H9 (cell line): ENCODE results near the gene UTS2R. TPM values are rescaled to one million over a fixed set of nuclear protein-coding genes. Genes with fewer than 3 reads are reported as not detected.

Experiments
- DNase-seq: peaks from one replicate; pipeline ENCODE4 v3.0.0-alpha.2; 2017
- H2AFZ ChIP-seq: one replicate; pipeline ENCODE4 v1.6.1; 2013; ENCODE audit warnings: mild to moderate bottlenecking, low read length, control low read depth, moderate library complexity
- H2AK5ac ChIP-seq: 2 replicates; pipeline ENCODE4 v1.6.1; 2013; ENCODE audit warnings: low read length, control low read depth, mixed read lengths; ENCODE audit not compliant: insufficient read length
- H2BK120ac ChIP-seq: one replicate; pipeline ENCODE4 v1.6.1; 2013; ENCODE audit warnings: low read depth, mild to moderate bottlenecking, low read length, control low read depth, inconsistent platforms; ENCODE audit not compliant: poor library complexity, severe bottlenecking
- H2BK12ac ChIP-seq: 2 replicates; pipeline ENCODE4 v1.6.1; 2013; ENCODE audit warnings: low read length, control low read depth, mixed read lengths, low read depth; ENCODE audit not compliant: insufficient read length
- H2BK15ac ChIP-seq: 2 replicates; pipeline ENCODE4 v1.6.1; 2013; ENCODE audit warnings: low read depth, low read length, control low read depth
- H2BK20ac ChIP-seq: one replicate; pipeline ENCODE4 v1.6.1; 2013; ENCODE audit warnings: low read depth, mild to moderate bottlenecking, low read length, control low read depth, inconsistent platforms; ENCODE audit not compliant: poor library complexity, severe bottlenecking
- H2BK5ac ChIP-seq: 2 replicates; pipeline ENCODE4 v1.6.1; 2013; ENCODE audit warnings: low read length, control low read depth, mixed read lengths; ENCODE audit not compliant: insufficient read length
- H3K14ac ChIP-seq: 2 replicates; pipeline ENCODE4 v1.6.1; 2013; ENCODE audit warnings: low read length, control low read depth; ENCODE audit not compliant: insufficient read depth
- H3K18ac ChIP-seq: 2 replicates; pipeline ENCODE4 v1.6.1; 2013; ENCODE audit warnings: low read depth, mild to moderate bottlenecking, mixed read lengths, low read length, control low read depth; ENCODE audit not compliant: insufficient read length
- H3K23ac ChIP-seq: 2 replicates; pipeline ENCODE4 v1.6.1; 2013; ENCODE audit warnings: low read length, control low read depth, mixed read lengths, low read depth; ENCODE audit not compliant: insufficient read length
- H3K23me2 ChIP-seq: 2 replicates; pipeline ENCODE4 v1.6.1; 2013; ENCODE audit warnings: low read depth, mild to moderate bottlenecking, mixed read lengths, low read length, control low read depth; ENCODE audit not compliant: insufficient read length, poor library complexity, severe bottlenecking
- H3K27ac ChIP-seq: 2 replicates; pipeline ENCODE4 v1.5.1; 2013; ENCODE audit warnings: low read length, control low read depth, mixed read lengths, low read depth; ENCODE audit not compliant: insufficient read length
- H3K27me3 ChIP-seq: 2 replicates; pipeline ENCODE4 v1.6.1; 2013; ENCODE audit warnings: low read length, control low read depth, inconsistent platforms; ENCODE audit not compliant: insufficient read depth
- H3K4ac ChIP-seq: 2 replicates; pipeline ENCODE4 v1.6.1; 2013; ENCODE audit warnings: low read depth, mild to moderate bottlenecking, control low read depth, inconsistent platforms, low read length, moderate library complexity
- H3K4me1 ChIP-seq: 2 replicates; pipeline ENCODE4 v1.6.1; 2013; ENCODE audit warnings: low read length, control low read depth, inconsistent platforms; ENCODE audit not compliant: insufficient read depth
- H3K4me2 ChIP-seq: 2 replicates; pipeline ENCODE4 v1.6.1; 2013; ENCODE audit warnings: low read length, control low read depth, mixed read lengths; ENCODE audit not compliant: insufficient read length, insufficient read depth
- H3K56ac ChIP-seq: 2 replicates; pipeline ENCODE4 v1.6.1; 2013; ENCODE audit warnings: low read depth, mild to moderate bottlenecking, mixed read lengths, low read length, control low read depth; ENCODE audit not compliant: insufficient read length
- H3K79me1 ChIP-seq: 2 replicates; pipeline ENCODE4 v1.6.1; 2013; ENCODE audit warnings: low read depth, mild to moderate bottlenecking, moderate library complexity, low read length, control low read depth, inconsistent platforms; ENCODE audit not compliant: insufficient read depth, poor library complexity, severe bottlenecking
- H3K79me2 ChIP-seq: 2 replicates; pipeline ENCODE4 v1.6.1; 2013; ENCODE audit warnings: low read length, control low read depth, inconsistent platforms; ENCODE audit not compliant: insufficient read depth
- H3K9ac ChIP-seq: 2 replicates; pipeline ENCODE4 v1.6.1; 2013; ENCODE audit warnings: low read length, control low read depth, mixed read lengths; ENCODE audit not compliant: insufficient read length; ENCODE audit errors: extremely low read depth
- H3K9me3 ChIP-seq: one replicate; pipeline ENCODE4 v1.6.1; 2013; ENCODE audit warnings: low read depth, low read length, inconsistent platforms; ENCODE audit not compliant: control insufficient read depth
- H3T11ph ChIP-seq: one replicate; pipeline ENCODE4 v1.6.1; 2013; ENCODE audit warnings: mild to moderate bottlenecking, low read length, control low read depth, inconsistent platforms
- H4K20me1 ChIP-seq: one replicate; pipeline ENCODE4 v1.6.1; 2013; ENCODE audit not compliant: control insufficient read depth, insufficient read length, insufficient read depth
- H4K5ac ChIP-seq: 2 replicates; pipeline ENCODE4 v1.6.1; 2013; ENCODE audit warnings: low read depth, mild to moderate bottlenecking, mixed read lengths, low read length, control low read depth; ENCODE audit not compliant: insufficient read length
- H4K8ac ChIP-seq: replicated peaks from 2 replicates; pipeline ENCODE4 v1.6.1; 2013; ENCODE audit warnings: low read length, control low read depth, mixed read lengths, low read depth; ENCODE audit not compliant: insufficient read length
- H4K91ac ChIP-seq: 2 replicates; pipeline ENCODE4 v1.6.1; 2013; ENCODE audit warnings: low read depth, mild to moderate bottlenecking, moderate library complexity, mixed read lengths, low read length, control low read depth; ENCODE audit not compliant: insufficient read length
- H3K27ac Mint-ChIP-seq, 3 experiments: 2 replicates in 2 of 3; 3 replicates in 1 of 3; pipeline ENCODE4 v1.8.0; 2020 to 2021; ENCODE audit warnings: mixed read lengths in 3 of 3, mild to moderate bottlenecking in 1 of 3, moderate library complexity in 1 of 3
- H3K27me3 Mint-ChIP-seq: 2 replicates; pipeline ENCODE4 v1.8.0; 2021; ENCODE audit warnings: low read depth, mild to moderate bottlenecking, moderate library complexity, mixed read lengths
- H3K36me3 Mint-ChIP-seq, 3 experiments: 2 replicates in 2 of 3; 3 replicates in 1 of 3; pipeline ENCODE4 v1.8.0; 2020 to 2021; ENCODE audit warnings: low read depth in 3 of 3, mixed read lengths in 3 of 3; ENCODE audit not compliant: insufficient read depth in 1 of 3
- H3K4me1 Mint-ChIP-seq, 2 experiments: 2 replicates each; pipeline ENCODE4 v1.8.0; 2020; ENCODE audit warnings: mixed read lengths in 2 of 2
- H3K4me3 Mint-ChIP-seq, 2 experiments: 2 replicates in 1 of 2; 3 replicates in 1 of 2; pipeline ENCODE4 v1.8.0; 2020 to 2021; ENCODE audit warnings: mild to moderate bottlenecking in 2 of 2, mixed read lengths in 2 of 2, moderate library complexity in 1 of 2
- H3K9me3 Mint-ChIP-seq, 2 experiments: 2 replicates in 1 of 2; 3 replicates in 1 of 2; pipeline ENCODE4 v1.8.0; 2020; ENCODE audit warnings: mild to moderate bottlenecking in 2 of 2, mixed read lengths in 2 of 2, moderate library complexity in 1 of 2
- CTCF ChIP-seq: fragments of 200-600 bp; sonication (generic); conservative IDR thresholded peaks from 3 replicates; pipeline ENCODE4 v1.8.0; 2021; ENCODE audit warnings: antibody characterized with exemption, mild to moderate bottlenecking
- WGBS: extraction: QIAGEN DNeasy Blood & Tissue Kit; methylation state at CpG from one replicate; pipeline ENCODE4 v1.1.7; 2013; ENCODE audit warnings: missing lambda C conversion rate, low lambda C conversion rate, mixed read lengths; ENCODE audit not compliant: insufficient read length; ENCODE audit errors: extremely low coverage; 5-methylcytosine and 5-hydroxymethylcytosine counted together
- total RNA-seq: library from RNA; stranded (reverse); gene quantifications from 2 replicates; pipeline ENCODE4 v1.2.1, GENCODE V29; 2021

The UTS2R gene
- total RNA-seq, 1 experiment from 2014 or later, result 0.94 TPM

- H3K14ac ChIP-seq, result no peak overlapping the region; the same call in 1 of the 2 replicates
- Mint-ChIP-seq H3K27me3 (peaks cover 9% of the 10 kb centered on the region), H3K27ac (no peak overlapping the region), H3K36me3 (peaks cover 0 to 6% (median 3%) of the 10 kb centered on the region in 3 experiments; a peak in 3 of 7 replicates), H3K4me1 (peaks cover 4 to 13% of the 10 kb centered on the region in 2 experiments; a peak in 3 of 4 replicates), H3K4me3 (no peak overlapping the region), H3K9me3 (no peaks in the 10 kb centered on the region; a peak in 1 of 5 replicates)
- no peaks in the 10 kb centered on the region for H3K9me3 ChIP-seq
- no peaks in the 10 kb centered on the region for H3K23me2 ChIP-seq
- no peak overlapping the region for H3K9ac ChIP-seq
- no peak overlapping the region for H2BK120ac ChIP-seq
- H4K91ac ChIP-seq, result no peak overlapping the region
- no peak overlapping the region for H2AFZ ChIP-seq
- no peak overlapping the region for H3T11ph ChIP-seq
- H3K18ac ChIP-seq, result no peak overlapping the region
- no peak overlapping the region for H3K23ac ChIP-seq
- no peak overlapping the region for H2BK12ac ChIP-seq
- H2BK20ac ChIP-seq, result no peak overlapping the region
- WGBS, result no CpG with 5 or more reads among the region's 3 CpGs
- no peak overlapping the region for H2AK5ac ChIP-seq
- H3K56ac ChIP-seq, result no peak overlapping the region
- no peak overlapping the region for H4K5ac ChIP-seq
- H3K4ac ChIP-seq, result no peak overlapping the region
- no peaks in the 10 kb centered on the region for H3K27me3 ChIP-seq
- no peak for DNase-seq
- H2BK15ac ChIP-seq, result no peak overlapping the region
- no peaks in the 10 kb centered on the region for H4K20me1 ChIP-seq
- no peaks in the 10 kb centered on the region for H3K4me1 ChIP-seq
- H3K79me1 ChIP-seq, result no peaks in the 10 kb centered on the region
- no peak overlapping the region for H2BK5ac ChIP-seq
- no peaks in the 10 kb centered on the region for H3K79me2 ChIP-seq
- H3K27ac ChIP-seq, result no peak overlapping the region
- H3K4me2 ChIP-seq, result no peak overlapping the region
- H4K8ac ChIP-seq, result no peak overlapping the region
- TF ChIP-seq CTCF, result no peak
Observed at GRCh38 chr17:82387705-82388106, 16.1 kb downstream of the UTS2R start.
